Ovary (tissue), 3 donors: ENCODE results near the gene TMEM198.

Experiments used
- CTCF ChIP-seq, 3 donors: fragments of 450-650 bp in 2 of 3; fragments of 200-600 bp in 1 of 3; IDR thresholded peaks; one replicate each; pipeline versions ENCODE4 v1.5.1 to v1.8.0; 2016 to 2022; ENCODE audit warnings: antibody characterized with exemption in 3 of 3, mild to moderate bottlenecking in 1 of 3
- POLR2A ChIP-seq: fragments of 450-650 bp; IDR thresholded peaks from one replicate; pipeline ENCODE4 v1.6.1; 2017; ENCODE audit warnings: antibody characterized with exemption, mild to moderate bottlenecking, moderate library complexity
- donor health status: DM: no; HTN: no; CAD: no.

- TF ChIP-seq CTCF (IDR thresholded peaks at IDR 0.05) = no peak
- TF ChIP-seq POLR2A = no peak
Observed at GRCh38 chr2:219542931-219543595, 765 bp upstream of the TMEM198 start.
